Uterus (tissue), 4 donors: ENCODE measurements around the gene PRKAG2. TPM values are rescaled to one million over a fixed set of nuclear protein-coding genes. Genes with fewer than 3 reads are reported as not detected.

Source experiments
- DNase-seq, 2 donors: peaks; one replicate each; pipeline ENCODE4 v3.0.0-alpha.2; 2019 to 2020
- H3K27ac ChIP-seq, 2 donors: fragments of 200-600 bp; sonication (generic); 1 replicate in 1 of 2; 2 replicates in 1 of 2; pipeline ENCODE4 v1.5.1; 2016 to 2018
- H3K27me3 ChIP-seq, 2 donors: fragments of 200-600 bp; sonication (generic); one replicate each; pipeline ENCODE4 v1.5.1; 2018 to 2019; ENCODE audit warnings: control low read depth in 1 of 2
- H3K36me3 ChIP-seq, 2 donors: fragments of 200-600 bp; sonication (generic); one replicate each; pipeline ENCODE4 v1.5.1; 2019; ENCODE audit warnings: control low read depth in 1 of 2
- H3K4me1 ChIP-seq, 2 donors: fragments of 200-600 bp; sonication (generic); one replicate each; pipeline ENCODE4 v1.5.1; 2018 to 2019; ENCODE audit warnings: control low read depth in 1 of 2
- H3K4me3 ChIP-seq, 2 donors: fragments of 200-600 bp; sonication (generic); 1 replicate in 1 of 2; 2 replicates in 1 of 2; pipeline ENCODE4 v1.5.1; 2018 to 2019; ENCODE audit warnings: mild to moderate bottlenecking in 1 of 2
- H3K9me3 ChIP-seq, 2 donors: fragments of 200-600 bp; sonication (generic); one replicate each; pipeline ENCODE4 v1.5.1; 2019; ENCODE audit warnings: control low read depth in 1 of 2
- POLR2A ChIP-seq, 2 donors: fragments of 450-650 bp; IDR thresholded peaks; one replicate each; pipeline ENCODE4 v1.6.1; 2016; ENCODE audit warnings: antibody characterized with exemption in 2 of 2, mild to moderate bottlenecking in 1 of 2, moderate library complexity in 1 of 2
- intact Hi-C: fragments of 100-400 bp; cut with DNase I; formaldehyde crosslinking; loops from one replicate; pipeline ENCODE4 v1.15.1; 2023; ENCODE audit warnings: low total_unique reads
- total RNA-seq, 4 donors: library from RNA; depleted of rRNA in 3 of 4; stranded (reverse); fragments of >200 nt in 3 of 4; gene quantifications; one replicate each; pipeline versions ENCODE4 v1.1.0 to v1.2.4, GENCODE V29; 2014 to 2023
- TF ChIP-seq, protein P1 (sequence below), 4 experiments: fragments of 200-600 bp in 2 of 4; fragments of 450-650 bp in 2 of 4; sonication (generic) in 2 of 4; IDR thresholded peaks; one replicate each; pipeline ENCODE4 v1.5.1; 2016 to 2019; ENCODE audit warnings: antibody characterized with exemption in 4 of 4, mild to moderate bottlenecking in 2 of 4, moderate library complexity in 1 of 4
- donor health status: DM: yes; HTN: yes; CAD: no.

Gene PRKAG2
- total RNA-seq, 4 donors from 2014 or later, result 15.1 to 66.2 (median 33.6) TPM

DNA sequence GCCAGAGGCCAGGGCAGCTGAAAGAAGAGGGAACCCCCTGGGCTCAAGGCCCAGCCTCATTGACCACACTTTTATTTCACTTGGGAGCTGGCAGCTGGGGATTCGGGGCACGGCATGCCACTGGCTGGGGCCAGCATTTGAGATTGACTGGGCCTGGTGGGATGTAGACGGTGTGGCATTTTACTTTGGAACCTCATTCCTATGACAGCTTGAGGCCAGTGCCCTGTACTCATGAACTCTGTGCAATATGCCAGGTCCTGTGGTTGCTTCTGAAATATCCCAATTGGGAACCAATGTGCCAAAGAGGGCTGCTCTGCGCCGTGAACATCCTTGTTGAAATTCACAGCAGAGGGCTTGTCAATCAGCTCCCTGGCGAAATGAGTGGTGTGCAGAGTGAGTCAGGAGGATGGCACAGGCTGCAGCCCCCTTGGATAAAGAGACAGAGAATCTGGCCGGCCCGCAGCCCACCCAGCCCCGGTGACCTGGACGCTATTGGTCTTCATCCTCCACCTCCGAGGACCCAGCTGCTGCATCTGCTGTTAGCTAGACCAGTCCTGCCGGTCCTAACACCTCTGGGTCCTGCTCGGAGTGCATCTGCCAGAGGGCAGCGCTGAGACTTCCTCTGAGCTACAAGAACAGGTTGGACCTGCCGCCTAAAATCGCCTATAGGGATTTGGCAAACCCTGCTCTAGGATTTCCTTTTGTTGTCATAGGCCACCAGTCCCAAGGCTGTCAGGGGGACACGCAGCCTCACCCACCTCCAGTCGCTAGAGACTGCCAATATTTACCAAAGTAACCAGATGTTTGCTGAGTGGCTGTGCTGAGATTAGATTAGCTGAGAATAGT lies 58.0 kb downstream of the PRKAG2 start:
- no peaks in the 10 kb centered on the region for H3K36me3 ChIP-seq
- H3K27me3 ChIP-seq, result no peaks in the 10 kb centered on the region
- H3K4me1 ChIP-seq, result peaks cover 0 to 5% of the 10 kb centered on the region in 2 donors
- H3K27ac ChIP-seq, result no peak overlapping the region
- no peak for TF ChIP-seq POLR2A (IDR thresholded peaks at IDR 0.05)
- TF ChIP-seq, protein P1, sequence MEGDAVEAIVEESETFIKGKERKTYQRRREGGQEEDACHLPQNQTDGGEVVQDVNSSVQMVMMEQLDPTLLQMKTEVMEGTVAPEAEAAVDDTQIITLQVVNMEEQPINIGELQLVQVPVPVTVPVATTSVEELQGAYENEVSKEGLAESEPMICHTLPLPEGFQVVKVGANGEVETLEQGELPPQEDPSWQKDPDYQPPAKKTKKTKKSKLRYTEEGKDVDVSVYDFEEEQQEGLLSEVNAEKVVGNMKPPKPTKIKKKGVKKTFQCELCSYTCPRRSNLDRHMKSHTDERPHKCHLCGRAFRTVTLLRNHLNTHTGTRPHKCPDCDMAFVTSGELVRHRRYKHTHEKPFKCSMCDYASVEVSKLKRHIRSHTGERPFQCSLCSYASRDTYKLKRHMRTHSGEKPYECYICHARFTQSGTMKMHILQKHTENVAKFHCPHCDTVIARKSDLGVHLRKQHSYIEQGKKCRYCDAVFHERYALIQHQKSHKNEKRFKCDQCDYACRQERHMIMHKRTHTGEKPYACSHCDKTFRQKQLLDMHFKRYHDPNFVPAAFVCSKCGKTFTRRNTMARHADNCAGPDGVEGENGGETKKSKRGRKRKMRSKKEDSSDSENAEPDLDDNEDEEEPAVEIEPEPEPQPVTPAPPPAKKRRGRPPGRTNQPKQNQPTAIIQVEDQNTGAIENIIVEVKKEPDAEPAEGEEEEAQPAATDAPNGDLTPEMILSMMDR (IDR thresholded peaks at IDR 0.05), result no peak
- no peaks in the 10 kb centered on the region for H3K9me3 ChIP-seq
- intact Hi-C loops, result no loop called here
- H3K4me3 ChIP-seq, result no peak overlapping the region
- no peak for DNase-seq

DNA sequence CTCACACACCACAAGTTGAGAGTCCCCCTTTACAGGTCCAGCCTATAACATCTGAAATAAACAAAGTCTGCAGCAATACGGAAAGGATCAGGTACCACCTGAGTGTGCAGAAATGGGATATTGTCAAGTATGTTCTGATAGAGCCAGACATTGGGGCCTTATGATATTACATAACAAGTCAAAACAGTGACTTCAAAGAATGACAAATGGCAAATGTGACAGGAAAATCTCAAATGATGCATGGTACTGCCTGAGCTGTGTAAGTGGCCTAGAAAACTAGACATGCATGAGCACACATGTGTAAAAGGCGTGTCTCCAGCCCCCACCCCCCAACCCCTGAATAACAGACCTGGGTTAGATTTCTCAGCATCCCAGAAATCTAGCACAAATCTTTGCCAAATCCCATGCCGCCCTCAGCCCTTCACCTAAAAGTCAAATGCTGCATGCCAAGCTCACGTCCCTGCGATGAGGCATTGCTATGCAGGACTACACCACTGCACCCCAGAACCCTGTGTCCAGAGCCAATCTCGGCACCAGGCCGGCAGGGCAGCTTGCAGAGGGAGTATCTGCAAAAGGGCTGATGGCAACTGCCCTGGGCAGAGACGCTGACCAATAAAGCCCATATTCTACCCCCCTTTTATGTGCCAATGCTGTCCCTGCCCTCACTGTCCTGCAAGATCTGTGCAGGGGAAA lies 58.8 kb downstream of the PRKAG2 start:
- no peak overlapping the region for H3K4me3 ChIP-seq
- TF ChIP-seq POLR2A (IDR thresholded peaks at IDR 0.05), result no peak
- TF ChIP-seq, protein P1 (IDR thresholded peaks at IDR 0.05), result no peak
- no peaks in the 10 kb centered on the region for H3K9me3 ChIP-seq
- intact Hi-C loops, result no loop called here
- H3K27me3 ChIP-seq, result no peaks in the 10 kb centered on the region
- no peaks in the 10 kb centered on the region for H3K36me3 ChIP-seq
- no peak for DNase-seq
- no peak overlapping the region for H3K27ac ChIP-seq
- H3K4me1 ChIP-seq, result no peaks in the 10 kb centered on the region

- Histone ChIP-seq H3K36me3 (no peaks in the 10 kb centered on the region), H3K27ac (no peak overlapping the region), H3K9me3 (no peaks in the 10 kb centered on the region), H3K4me3 (no peak overlapping the region), H3K27me3 (no peaks in the 10 kb centered on the region), H3K4me1 (no peaks in the 10 kb centered on the region)
- intact Hi-C loops, result no loop called here
- DNase-seq, result no peak
- TF ChIP-seq POLR2A (IDR thresholded peaks at IDR 0.05), result no peak
- TF ChIP-seq, protein P1 (IDR thresholded peaks at IDR 0.05), result no peak
These were observed 59.6 kb downstream of the PRKAG2 start for GRCh38 chr7:151817315-151817690.

DNA sequence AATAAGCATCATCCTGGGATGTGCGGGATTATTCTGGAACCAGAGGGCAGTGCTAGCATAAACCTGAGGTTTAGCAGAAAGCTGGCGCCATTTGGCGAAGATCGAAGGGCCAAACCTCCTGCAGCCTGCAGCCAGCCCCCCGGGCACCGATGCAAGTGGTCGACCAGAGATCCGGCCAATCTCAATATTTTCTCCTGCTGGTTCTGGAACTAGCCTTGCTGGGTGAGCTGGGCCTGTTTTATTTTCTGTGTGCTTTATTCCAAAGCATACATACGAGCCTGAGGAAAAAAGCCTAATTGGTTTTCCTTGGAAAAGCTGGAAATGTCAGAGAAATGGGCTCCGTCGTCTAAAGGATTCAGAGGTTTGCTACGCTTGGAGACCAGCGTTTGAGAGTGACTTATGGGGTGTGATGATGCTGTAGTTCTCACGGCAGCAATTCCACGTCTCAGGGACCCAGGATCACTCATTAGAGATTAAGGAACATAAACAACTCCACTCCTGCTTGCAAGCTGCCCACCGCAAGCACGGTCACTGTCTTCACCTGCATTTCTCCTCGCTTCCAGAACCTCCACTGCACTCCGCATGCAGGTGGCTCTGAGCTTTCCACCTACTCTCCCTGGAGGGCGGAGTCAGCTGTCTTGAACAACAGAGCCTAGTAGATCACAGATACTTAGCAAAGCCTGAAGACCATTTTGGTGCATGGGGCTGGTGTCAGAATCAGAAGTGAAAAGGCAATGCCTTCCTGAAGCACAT lies 60.2 kb downstream of the PRKAG2 start:
- Histone ChIP-seq H3K4me3 (no peak overlapping the region), H3K27ac (no peak overlapping the region), H3K27me3 (no peaks in the 10 kb centered on the region), H3K9me3 (no peaks in the 10 kb centered on the region), H3K4me1 (no peaks in the 10 kb centered on the region), H3K36me3 (no peaks in the 10 kb centered on the region)
- DNase-seq, result no peak
- TF ChIP-seq POLR2A (IDR thresholded peaks at IDR 0.05), result no peak
- TF ChIP-seq, protein P1 (IDR thresholded peaks at IDR 0.05), result no peak
- intact Hi-C loops, result no loop called here
